ENCODE data around the gene AGBL4. TPM values are rescaled to one million over a fixed set of nuclear protein-coding genes. Genes with fewer than 3 reads are reported as not detected.

AGBL4 gene
- total RNA-seq, 1 donor from 2014 or later = not detected

DNA sequence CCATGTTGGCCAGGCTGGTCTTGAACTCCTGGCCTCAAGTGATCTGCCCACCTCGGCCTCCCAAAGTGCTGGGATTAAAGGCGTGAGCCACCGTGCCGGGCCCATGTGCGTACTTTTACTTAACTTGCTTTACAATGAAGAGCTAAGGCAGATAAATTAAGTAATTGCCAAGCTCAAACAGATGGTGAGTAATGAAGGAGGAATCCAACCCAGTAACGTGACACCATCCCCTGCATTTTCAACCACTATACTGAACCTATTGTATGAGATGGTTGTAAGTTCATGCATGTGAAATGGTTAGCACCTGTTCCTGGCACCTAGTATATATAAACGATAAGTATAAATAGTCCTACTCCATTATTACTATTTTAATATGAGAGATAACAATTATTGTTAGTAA lies 659.1 kb downstream of the AGBL4 start:
- Histone ChIP-seq H3K36me3 (no peaks in the 10 kb centered on the region), H3K27me3 (no peaks in the 10 kb centered on the region), H3K4me1 (no peaks in the 10 kb centered on the region), H3K9me3 (no peaks in the 10 kb centered on the region), H3K4me3 (no peak overlapping the region), H3K27ac (no peak overlapping the region)
- TF ChIP-seq CTCF (IDR thresholded peaks at IDR 0.05) = no peak
- no peak for DNase-seq (ENCODE audit: low spot score in 2 of 2)
- intact Hi-C loops (cut with DNase I) = no loop called here

DNA sequence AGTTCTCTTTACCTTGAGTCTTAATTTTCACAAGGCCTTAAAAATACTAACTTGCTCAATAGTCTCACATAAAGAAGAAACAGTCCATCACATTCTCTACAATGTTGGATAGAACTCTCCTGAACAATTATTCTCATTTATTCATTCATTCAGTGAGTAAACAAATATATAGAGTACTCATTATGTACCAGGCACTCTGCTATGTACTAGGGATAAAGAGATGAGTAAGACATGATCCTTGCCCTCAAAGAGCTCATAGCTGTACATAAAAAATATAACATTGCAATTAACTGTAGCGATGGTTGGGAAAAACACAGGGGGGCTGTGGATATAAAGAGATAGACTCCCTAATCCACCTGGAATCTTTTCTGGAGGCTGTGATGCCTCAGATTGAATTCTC lies 660.1 kb downstream of the AGBL4 start:
- DNase-seq (ENCODE audit: low spot score in 2 of 2) = no peak
- Histone ChIP-seq H3K27ac (no peak overlapping the region), H3K9me3 (no peaks in the 10 kb centered on the region), H3K4me1 (no peaks in the 10 kb centered on the region), H3K4me3 (no peak overlapping the region), H3K27me3 (no peaks in the 10 kb centered on the region), H3K36me3 (no peaks in the 10 kb centered on the region)
- no peak for TF ChIP-seq CTCF (IDR thresholded peaks at IDR 0.05)
- intact Hi-C loops (cut with DNase I) = no loop called here

DNA sequence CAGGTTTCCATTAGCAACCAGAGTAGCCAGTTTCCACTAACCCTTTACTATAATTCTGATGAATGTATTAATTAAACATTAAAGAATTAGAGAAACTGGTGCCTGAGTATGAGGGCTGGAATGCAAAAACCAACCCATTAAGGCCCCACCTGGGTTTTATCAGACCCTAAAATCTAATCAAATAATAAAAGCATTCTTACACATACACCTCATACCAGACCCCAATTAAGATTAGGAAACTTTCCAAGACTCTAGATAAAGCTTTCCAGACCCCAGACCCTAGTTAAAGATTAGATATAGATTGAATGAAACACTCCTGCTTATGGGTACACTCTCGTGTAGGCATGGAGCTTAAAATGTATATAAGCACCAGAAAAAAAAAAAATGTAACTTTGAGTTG lies 665.7 kb downstream of the AGBL4 start:
- DNase-seq (ENCODE audit: low spot score in 2 of 2) = no peak
- H3K27ac ChIP-seq = no peak overlapping the region
- no peaks in the 10 kb centered on the region for H3K27me3 ChIP-seq
- no peaks in the 10 kb centered on the region for H3K9me3 ChIP-seq
- H3K4me1 ChIP-seq = no peaks in the 10 kb centered on the region
- no peaks in the 10 kb centered on the region for H3K36me3 ChIP-seq
- no peak overlapping the region for H3K4me3 ChIP-seq
- intact Hi-C loops (cut with DNase I) = no loop called here
- TF ChIP-seq CTCF (IDR thresholded peaks at IDR 0.05) = no peak

GRCh38 chr1:49356594-49356993 lies 667.2 kb downstream of the AGBL4 start:
- no peak for TF ChIP-seq CTCF (IDR thresholded peaks at IDR 0.05)
- H3K36me3 ChIP-seq = no peaks in the 10 kb centered on the region
- H3K27ac ChIP-seq = no peak overlapping the region

GRCh38 chr1:49351768-49352167 lies 672.0 kb downstream of the AGBL4 start:
- H3K27me3 ChIP-seq = no peaks in the 10 kb centered on the region
- intact Hi-C loops (cut with DNase I) = no loop called here
- no peaks in the 10 kb centered on the region for H3K4me1 ChIP-seq
- TF ChIP-seq CTCF (IDR thresholded peaks at IDR 0.05) = no peak
- DNase-seq (ENCODE audit: low spot score in 2 of 2) = no peak
- no peak overlapping the region for H3K27ac ChIP-seq
- no peak overlapping the region for H3K4me3 ChIP-seq
- no peaks in the 10 kb centered on the region for H3K36me3 ChIP-seq
- H3K9me3 ChIP-seq = no peaks in the 10 kb centered on the region

More at GRCh38 chr1:49356594-49356993, 667.2 kb downstream of the AGBL4 start:
- Histone ChIP-seq H3K27me3 (no peaks in the 10 kb centered on the region), H3K9me3 (no peaks in the 10 kb centered on the region), H3K4me1 (no peaks in the 10 kb centered on the region), H3K4me3 (no peak overlapping the region)
- intact Hi-C loops (cut with DNase I) = no loop called here
- no peak for DNase-seq (ENCODE audit: low spot score in 2 of 2)

- no peak for TF ChIP-seq CTCF (IDR thresholded peaks at IDR 0.05)
- Histone ChIP-seq H3K36me3 (no peaks in the 10 kb centered on the region), H3K9me3 (no peaks in the 10 kb centered on the region), H3K27me3 (no peaks in the 10 kb centered on the region), H3K4me1 (no peaks in the 10 kb centered on the region), H3K27ac (no peak overlapping the region), H3K4me3 (no peak overlapping the region)
- intact Hi-C loops (cut with DNase I) = no loop called here
- no peak for DNase-seq (ENCODE audit: low spot score in 2 of 2)
These were observed 676.9 kb downstream of the AGBL4 start for GRCh38 chr1:49346767-49347349.
